Parathyroid adenoma (tissue), 2 donors: ENCODE data around the gene DEFB119.

ENCODE experiments used
- H2AFZ ChIP-seq: fragments of 300-600 bp; sonication (generic); one replicate; pipeline ENCODE4 v1.7.0; 2017; ENCODE audit warnings: antibody characterized with exemption, mild to moderate bottlenecking
- H3K27ac ChIP-seq: fragments of 300-600 bp; sonication (generic); one replicate; pipeline ENCODE4 v1.7.0; 2017
- H3K27me3 ChIP-seq: fragments of 300-600 bp; sonication (generic); one replicate; pipeline ENCODE4 v1.7.0; 2017; ENCODE audit warnings: low read length; ENCODE audit not compliant: control insufficient read depth, insufficient read depth
- H3K36me3 ChIP-seq: fragments of 300-600 bp; sonication (generic); one replicate; pipeline ENCODE4 v1.7.0; 2017; ENCODE audit warnings: low read length; ENCODE audit not compliant: control insufficient read depth, insufficient read depth
- H3K4me1 ChIP-seq: fragments of 300-600 bp; sonication (generic); one replicate; pipeline ENCODE4 v1.7.0; 2017; ENCODE audit warnings: control low read depth
- H3K4me2 ChIP-seq: fragments of 300-600 bp; sonication (generic); one replicate; pipeline ENCODE4 v1.7.0; 2017; ENCODE audit warnings: low read length
- H3K4me3 ChIP-seq: fragments of 300-600 bp; sonication (generic); one replicate; pipeline ENCODE4 v1.7.0; 2017; ENCODE audit warnings: low read depth, low read length
- H3K79me2 ChIP-seq: fragments of 300-600 bp; sonication (generic); one replicate; pipeline ENCODE4 v1.7.0; 2017; ENCODE audit warnings: control low read depth
- H3K9ac ChIP-seq: fragments of 300-600 bp; sonication (generic); one replicate; pipeline ENCODE4 v1.7.0; 2017; ENCODE audit warnings: mild to moderate bottlenecking
- H3K9me3 ChIP-seq: fragments of 300-600 bp; sonication (generic); one replicate; pipeline ENCODE4 v1.7.0; 2017; ENCODE audit warnings: low read length; ENCODE audit not compliant: control insufficient read depth
- TF ChIP-seq, protein P1 (sequence below): fragments of 300-600 bp; sonication (generic); IDR thresholded peaks from one replicate; pipeline ENCODE4 v1.7.0; 2017; ENCODE audit warnings: antibody characterized with exemption, mild to moderate bottlenecking
- donor health status: primary hyperparathyroidism.

Gene DEFB119

DNA sequence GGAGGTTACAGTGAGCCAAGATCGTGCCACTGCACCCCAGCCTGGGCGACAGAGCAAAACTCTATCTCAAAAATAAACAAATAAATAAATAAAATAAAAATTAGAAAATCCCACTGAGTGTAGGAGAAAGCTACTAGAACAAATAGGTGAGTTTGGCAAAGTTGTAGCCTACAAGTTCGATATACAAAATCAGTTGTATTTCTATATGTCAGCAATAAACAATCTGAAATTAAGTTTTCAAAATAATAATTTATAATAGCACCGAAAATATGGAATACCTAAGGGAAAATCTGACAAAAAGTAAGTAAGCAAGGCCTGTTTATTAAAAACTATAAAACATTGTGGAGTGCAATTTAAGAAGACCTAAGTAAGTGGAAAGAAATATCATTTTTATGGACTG, 27.1 kb downstream of the DEFB119 start:
- H3K4me1 ChIP-seq, result no peaks in the 10 kb centered on the region
- H3K4me3 ChIP-seq, result no peak overlapping the region
- peaks cover 3% of the 10 kb centered on the region for H3K9me3 ChIP-seq
- H3K4me2 ChIP-seq, result no peak overlapping the region
- no peaks in the 10 kb centered on the region for H3K36me3 ChIP-seq
- TF ChIP-seq, protein P1, sequence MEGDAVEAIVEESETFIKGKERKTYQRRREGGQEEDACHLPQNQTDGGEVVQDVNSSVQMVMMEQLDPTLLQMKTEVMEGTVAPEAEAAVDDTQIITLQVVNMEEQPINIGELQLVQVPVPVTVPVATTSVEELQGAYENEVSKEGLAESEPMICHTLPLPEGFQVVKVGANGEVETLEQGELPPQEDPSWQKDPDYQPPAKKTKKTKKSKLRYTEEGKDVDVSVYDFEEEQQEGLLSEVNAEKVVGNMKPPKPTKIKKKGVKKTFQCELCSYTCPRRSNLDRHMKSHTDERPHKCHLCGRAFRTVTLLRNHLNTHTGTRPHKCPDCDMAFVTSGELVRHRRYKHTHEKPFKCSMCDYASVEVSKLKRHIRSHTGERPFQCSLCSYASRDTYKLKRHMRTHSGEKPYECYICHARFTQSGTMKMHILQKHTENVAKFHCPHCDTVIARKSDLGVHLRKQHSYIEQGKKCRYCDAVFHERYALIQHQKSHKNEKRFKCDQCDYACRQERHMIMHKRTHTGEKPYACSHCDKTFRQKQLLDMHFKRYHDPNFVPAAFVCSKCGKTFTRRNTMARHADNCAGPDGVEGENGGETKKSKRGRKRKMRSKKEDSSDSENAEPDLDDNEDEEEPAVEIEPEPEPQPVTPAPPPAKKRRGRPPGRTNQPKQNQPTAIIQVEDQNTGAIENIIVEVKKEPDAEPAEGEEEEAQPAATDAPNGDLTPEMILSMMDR, result no peak
- no peaks in the 10 kb centered on the region for H3K79me2 ChIP-seq
- no peak overlapping the region for H3K9ac ChIP-seq
- H3K27ac ChIP-seq, result no peak overlapping the region
- no peaks in the 10 kb centered on the region for H3K27me3 ChIP-seq
- no peak overlapping the region for H2AFZ ChIP-seq

DNA sequence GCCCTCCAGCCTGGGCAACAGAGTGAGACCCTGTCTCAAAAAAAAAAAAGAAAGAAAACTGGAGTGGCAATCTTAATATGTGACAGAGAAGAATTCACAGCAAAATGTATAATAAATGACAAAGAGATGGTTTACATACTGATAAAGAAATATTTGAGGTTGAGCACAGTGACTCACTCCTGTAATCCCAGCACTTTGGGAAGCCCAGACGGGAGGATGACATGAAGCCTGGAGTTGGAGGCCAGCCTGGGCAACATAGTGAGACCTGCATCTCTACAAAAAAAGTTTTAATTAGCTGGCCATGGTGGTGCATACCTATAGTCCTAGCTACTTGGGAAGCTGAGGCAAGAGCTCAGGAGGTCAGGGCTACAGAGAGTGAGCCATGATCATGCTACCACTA, 34.4 kb downstream of the DEFB119 start:
- H3K4me1 ChIP-seq, result no peaks in the 10 kb centered on the region
- H3K9me3 ChIP-seq, result no peaks in the 10 kb centered on the region
- H2AFZ ChIP-seq, result no peak overlapping the region
- H3K4me3 ChIP-seq, result no peak overlapping the region
- TF ChIP-seq, protein P1, result no peak
- no peak overlapping the region for H3K27ac ChIP-seq
- H3K9ac ChIP-seq, result no peak overlapping the region
- no peaks in the 10 kb centered on the region for H3K36me3 ChIP-seq
- no peaks in the 10 kb centered on the region for H3K27me3 ChIP-seq
- H3K4me2 ChIP-seq, result no peak overlapping the region
- H3K79me2 ChIP-seq, result no peaks in the 10 kb centered on the region

GRCh38 chr20:31341470-31341869, 48.9 kb downstream of the DEFB119 start:
- H2AFZ ChIP-seq, result no peak overlapping the region
- no peak overlapping the region for H3K4me2 ChIP-seq
- no peak overlapping the region for H3K9ac ChIP-seq
- H3K27ac ChIP-seq, result no peak overlapping the region
- H3K27me3 ChIP-seq, result no peaks in the 10 kb centered on the region
- H3K79me2 ChIP-seq, result no peaks in the 10 kb centered on the region
- no peaks in the 10 kb centered on the region for H3K9me3 ChIP-seq
- H3K4me3 ChIP-seq, result no peak overlapping the region
- no peaks in the 10 kb centered on the region for H3K36me3 ChIP-seq
- TF ChIP-seq, protein P1, result no peak
- H3K4me1 ChIP-seq, result no peaks in the 10 kb centered on the region

GRCh38 chr20:31330893-31331292, 59.5 kb downstream of the DEFB119 start:
- no peak overlapping the region for H3K4me2 ChIP-seq
- H3K79me2 ChIP-seq, result no peaks in the 10 kb centered on the region
- H2AFZ ChIP-seq, result no peak overlapping the region
- no peaks in the 10 kb centered on the region for H3K36me3 ChIP-seq
- TF ChIP-seq, protein P1, result no peak
- H3K27me3 ChIP-seq, result no peaks in the 10 kb centered on the region
- H3K9me3 ChIP-seq, result no peaks in the 10 kb centered on the region
- H3K4me3 ChIP-seq, result no peak overlapping the region
- no peak overlapping the region for H3K9ac ChIP-seq
- H3K4me1 ChIP-seq, result no peaks in the 10 kb centered on the region
- H3K27ac ChIP-seq, result no peak overlapping the region
